Pancreas (tissue), 10 donors: ENCODE measurements around the gene ZMIZ1. TPM values are rescaled to one million over a fixed set of nuclear protein-coding genes. Genes with fewer than 3 reads are reported as not detected.

ENCODE experiments used
- ATAC-seq, 4 donors: fragments of 200-7000 bp; cut with Tn5 transposase; one replicate each; pipeline versions ENCODE4 v1.8.0 to v1.9.1; 2020; ENCODE audit warnings: mild to moderate bottlenecking in 4 of 4, moderate library complexity in 4 of 4
- DNase-seq, 6 donors: peaks; one replicate each; pipeline ENCODE4 v3.0.0-alpha.2; 2020
- FAIRE-seq: peaks from 2 replicates; lab custom pipeline; 2012; peaks lifted over from hg19 to GRCh38; lab: Jason Lieb, UNC
- H3K27ac ChIP-seq, 4 donors: fragments of 200-600 bp; sonication (generic); 1 replicate in 3 of 4; 2 replicates in 1 of 4; pipeline versions ENCODE4 v1.5.0 to v1.8.0; 2020
- H3K27me3 ChIP-seq, 4 donors: fragments of 200-600 bp; one replicate each; pipeline ENCODE4 v1.8.0; 2021
- H3K36me3 ChIP-seq, 3 donors: fragments of 200-600 bp; sonication (generic) in 1 of 3; one replicate each; pipeline versions ENCODE4 v1.5.0 to v1.8.0; 2020 to 2021
- H3K4me1 ChIP-seq, 3 donors: fragments of 200-600 bp; one replicate each; pipeline ENCODE4 v1.8.0; 2021
- H3K4me3 ChIP-seq, 4 donors: fragments of 200-600 bp; sonication (generic) in 2 of 4; one replicate each; pipeline versions ENCODE4 v1.5.0 to v1.8.0; 2020 to 2021
- H3K9me3 ChIP-seq, 4 donors: fragments of 200-600 bp; one replicate each; pipeline ENCODE4 v1.8.0; 2021
- CTCF ChIP-seq, 4 donors: fragments of 200-600 bp; sonication (generic) in 3 of 4; IDR thresholded peaks; one replicate each; pipeline versions ENCODE4 v1.5.0 to v1.8.0; 2021; ENCODE audit warnings: antibody characterized with exemption in 4 of 4
- WGBS, 2 donors: extraction: QIAGEN DNeasy Blood & Tissue Kit; methylation state at CpG; one replicate each; pipeline ENCODE4 v1.1.7; 2013; 5-methylcytosine and 5-hydroxymethylcytosine counted together
- intact Hi-C, 3 donors: fragments of 100-400 bp; cut with DNase I; formaldehyde crosslinking; loops; one replicate each; pipeline versions ENCODE4 v1.11.1 to v1.14.2; 2022
- polyA plus RNA-seq, 2 donors: library from polyadenylated mRNA; stranded (reverse); fragments of 200-250 nt; gene quantifications; one replicate each; pipeline ENCODE4 v1.2.3, GENCODE V29; 2013
- total RNA-seq, 6 donors: library from RNA; stranded (reverse); fragmentation: NEBNext Ultra II Directional in 4 of 6; extraction: Animal tissue kit (Norgen Biotek cat#: 25700) in 4 of 6; gene quantifications; one replicate each; pipeline versions ENCODE4 v1.2.1 to v1.2.4, GENCODE V29; 2021 to 2023
- donor health status: healthy with polysubstance abuse.
- donor health status: DM: no; HTN: no; CAD: no; lungs with moderate emphysema.
- donor health status: DM: no; HTN: no; CAD: no.
- donor health status: control.
- donor health status: control.
- donor health status: Bipolar disorder and iron deficiency.
- donor health status: DM: yes; HTN: yes; CAD: no.
- donor health status: DM: no; HTN: no; CAD: no.
- donor health status: DM: no; HTN: no; CAD: no.
- donor health status: DM: yes; HTN: yes; CAD: no.

The ZMIZ1 gene
- total and polyA plus RNA-seq, 8 donors, result 14.5 to 45.0 (median 21.9) TPM

- Histone ChIP-seq H3K27me3 (no peaks in the 10 kb centered on the region), H3K9me3 (no peaks in the 10 kb centered on the region), H3K27ac (peak overlapping the region in 2 of 4 donors; percentile 79 to 88), H3K4me3 (no peak overlapping the region), H3K4me1 (peaks cover 34 to 44% (median 42%) of the 10 kb centered on the region in 3 donors), H3K36me3 (peaks cover 0 to 7% (median 0%) of the 10 kb centered on the region in 3 donors)
- ATAC-seq, result no peak
- no peak for FAIRE-seq
- no peak for TF ChIP-seq CTCF (IDR thresholded peaks at IDR 0.05)
- intact Hi-C loops, result no loop called here
- no peak for DNase-seq
- 86 to 96% methylated on average over 5 of the region's 5 CpGs for WGBS, 2 donors
These were observed 156.2 kb downstream of the ZMIZ1 start for GRCh38 chr10:79224992-79225391.

GRCh38 chr10:79226391-79227245 is 157.9 kb downstream of the ZMIZ1 start:
- H3K4me1 ChIP-seq, result peaks cover 28% of the 10 kb centered on the region in 3 donors
- FAIRE-seq, result no peak
- no peak overlapping the region for H3K27ac ChIP-seq

GRCh38 chr10:79229071-79229541 is 160.3 kb downstream of the ZMIZ1 start:
- DNase-seq (no peak), ATAC-seq (peak in 3 of 4 donors; percentile 37 to 72 (median 66)), FAIRE-seq (no peak)
- TF ChIP-seq CTCF (IDR thresholded peaks at IDR 0.05), result no peak
- Histone ChIP-seq H3K27me3 (no peaks in the 10 kb centered on the region), H3K36me3 (peaks cover 0 to 13% (median 0%) of the 10 kb centered on the region in 3 donors), H3K27ac (no peak overlapping the region), H3K4me1 (peaks cover 4% of the 10 kb centered on the region in 3 donors), H3K4me3 (no peak overlapping the region), H3K9me3 (no peaks in the 10 kb centered on the region)
- WGBS, 2 donors, result 64 to 76% methylated on average over 5 of the region's 5 CpGs
- intact Hi-C loops, result no loop called here

More at GRCh38 chr10:79226391-79227245, 157.9 kb downstream of the ZMIZ1 start:
- 88 to 96% methylated on average over 4 of the region's 4 CpGs for WGBS, 2 donors
- ATAC-seq (no peak), DNase-seq (no peak)
- Histone ChIP-seq H3K36me3 (peaks cover 0 to 13% (median 0%) of the 10 kb centered on the region in 3 donors), H3K9me3 (no peaks in the 10 kb centered on the region), H3K27me3 (no peaks in the 10 kb centered on the region), H3K4me3 (no peak overlapping the region)
- intact Hi-C loops, result no loop called here
- TF ChIP-seq CTCF (IDR thresholded peaks at IDR 0.05), result no peak

- WGBS, 2 donors, result 87 to 89% methylated on average over 12 of the region's 12 CpGs
- no peak for FAIRE-seq
- no peak for DNase-seq
These were observed 161.1 kb downstream of the ZMIZ1 start for GRCh38 chr10:79229830-79230327.

More at GRCh38 chr10:79229830-79230327, 161.1 kb downstream of the ZMIZ1 start:
- H3K4me1 ChIP-seq, result no peaks in the 10 kb centered on the region
- no peak overlapping the region for H3K4me3 ChIP-seq
- H3K27me3 ChIP-seq, result no peaks in the 10 kb centered on the region
- intact Hi-C loops, result no loop called here
- no peak for TF ChIP-seq CTCF (IDR thresholded peaks at IDR 0.05)
- H3K9me3 ChIP-seq, result no peaks in the 10 kb centered on the region
- H3K27ac ChIP-seq, result no peak overlapping the region
- peaks cover 0 to 13% (median 0%) of the 10 kb centered on the region in 3 donors for H3K36me3 ChIP-seq
- ATAC-seq, result no peak
